HEK293 (cell line): ENCODE data around the gene SMC3.

Source experiments
- CTCF ChIA-PET: fragments of 350-600 bp; formaldehyde crosslinking; extraction: SDS; loops from one replicate; lab custom pipeline; 2021; ENCODE audit warnings: antibody characterized with exemption; lab: Yijun Ruan, JAX
- POLR2A ChIA-PET: fragments of 300-600 bp; formaldehyde crosslinking; extraction: SDS; loops from one replicate; lab custom pipeline; 2020; ENCODE audit warnings: antibody characterized with exemption, inconsistent platforms; lab: Yijun Ruan, JAX
- H3K27ac ChIP-seq: fragments of 200-500 bp; sonication (Bioruptor generic); 2 replicates; pipeline ENCODE4 v1.5.1; 2014; ENCODE audit warnings: low read depth, low read length, control low read depth, inconsistent platforms; ENCODE audit errors: extremely low read depth
- H3K36me3 ChIP-seq, 2 experiments: fragments of 200-500 bp in 1 of 2; sonication (Bioruptor generic) in 1 of 2; 1 replicate in 1 of 2; 2 replicates in 1 of 2; pipeline ENCODE4 v1.5.1; 2014 to 2017; ENCODE audit warnings: inconsistent platforms in 2 of 2, low read length in 2 of 2; ENCODE audit not compliant: control insufficient read depth in 2 of 2, insufficient read depth in 1 of 2
- H3K4me1 ChIP-seq: fragments of 200-500 bp; sonication (Bioruptor generic); 2 replicates; pipeline ENCODE4 v1.5.1; 2014; ENCODE audit warnings: mild to moderate bottlenecking, low read length, inconsistent platforms; ENCODE audit not compliant: control insufficient read depth, insufficient read depth
- H3K4me3 ChIP-seq: 2 replicates; pipeline ENCODE4 v1.5.1; 2011; ENCODE audit warnings: low read depth, mild to moderate bottlenecking, control low read depth, low read length, moderate library complexity
- H3K9me3 ChIP-seq: fragments of 200-500 bp; sonication (Bioruptor generic); 2 replicates; pipeline ENCODE4 v1.5.1; 2014; ENCODE audit warnings: low read depth, low read length, inconsistent platforms; ENCODE audit not compliant: control insufficient read depth, insufficient read depth
- GLIS1 ChIP-seq: fragments of 450-650 bp; formaldehyde crosslinking; IDR thresholded peaks from 2 replicates; pipeline ENCODE4 v1.5.1; 2016; ENCODE audit warnings: missing biosample characterization, missing genetic modification characterization
- SCRT1 ChIP-seq: fragments of 450-650 bp; formaldehyde crosslinking; IDR thresholded peaks from 2 replicates; pipeline ENCODE4 v1.5.1; 2016; ENCODE audit warnings: missing biosample characterization, missing genetic modification characterization, borderline replicate concordance
- SP3 ChIP-seq: fragments of 450-650 bp; formaldehyde crosslinking; IDR thresholded peaks from 2 replicates; pipeline ENCODE4 v1.5.1; 2016; ENCODE audit warnings: missing biosample characterization, missing genetic modification characterization
- YY2 ChIP-seq: fragments of 450-650 bp; formaldehyde crosslinking; IDR thresholded peaks from 2 replicates; pipeline ENCODE4 v1.5.1; 2016; ENCODE audit warnings: missing biosample characterization, missing genetic modification characterization
- ZEB2 ChIP-seq: fragments of 450-650 bp; formaldehyde crosslinking; IDR thresholded peaks from 2 replicates; pipeline ENCODE4 v1.5.1; 2016; ENCODE audit warnings: missing biosample characterization, missing genetic modification characterization
- ZFP3 ChIP-seq: fragments of 450-650 bp; formaldehyde crosslinking; IDR thresholded peaks from 2 replicates; pipeline ENCODE4 v1.5.1; 2016; ENCODE audit warnings: low read depth, missing biosample characterization, missing genetic modification characterization
- ZNF10 ChIP-seq: fragments of 450-650 bp; formaldehyde crosslinking; IDR thresholded peaks from 2 replicates; pipeline ENCODE4 v1.5.1; 2017; ENCODE audit warnings: missing biosample characterization, missing genetic modification characterization
- ZNF155 ChIP-seq: fragments of 450-650 bp; formaldehyde crosslinking; IDR thresholded peaks from 2 replicates; pipeline ENCODE4 v1.5.1; 2016; ENCODE audit warnings: missing biosample characterization, missing genetic modification characterization
- ZNF169 ChIP-seq: fragments of 450-650 bp; formaldehyde crosslinking; IDR thresholded peaks from 2 replicates; pipeline ENCODE4 v1.5.1; 2016; ENCODE audit warnings: missing biosample characterization, missing genetic modification characterization
- ZNF214 ChIP-seq: fragments of 450-650 bp; formaldehyde crosslinking; IDR thresholded peaks from 2 replicates; pipeline ENCODE4 v1.5.1; 2017; ENCODE audit warnings: missing biosample characterization, mild to moderate bottlenecking, missing genetic modification characterization, borderline replicate concordance
- ZNF292 ChIP-seq: fragments of 450-650 bp; formaldehyde crosslinking; IDR thresholded peaks from 2 replicates; pipeline ENCODE4 v1.5.1; 2016; ENCODE audit warnings: low read depth, missing biosample characterization, missing genetic modification characterization, borderline replicate concordance
- ZNF302 ChIP-seq: fragments of 450-650 bp; formaldehyde crosslinking; IDR thresholded peaks from 2 replicates; pipeline ENCODE4 v1.5.1; 2016; ENCODE audit warnings: missing biosample characterization, missing genetic modification characterization, low read depth
- ZNF548 ChIP-seq: fragments of 450-650 bp; formaldehyde crosslinking; IDR thresholded peaks from 2 replicates; pipeline ENCODE4 v1.5.1; 2016; ENCODE audit warnings: missing biosample characterization, missing genetic modification characterization
- ZNF585B ChIP-seq: fragments of 450-650 bp; formaldehyde crosslinking; IDR thresholded peaks from 2 replicates; pipeline ENCODE4 v1.5.1; 2016; ENCODE audit warnings: missing biosample characterization, missing genetic modification characterization
- ZNF677 ChIP-seq: fragments of 450-650 bp; IDR thresholded peaks from 2 replicates; pipeline ENCODE4 v1.5.0; 2018; ENCODE audit warnings: missing biosample characterization, mild to moderate bottlenecking, missing genetic modification characterization, moderate library complexity
- ZNF777 ChIP-seq: fragments of 450-650 bp; formaldehyde crosslinking; IDR thresholded peaks from 2 replicates; pipeline ENCODE4 v1.5.1; 2017; ENCODE audit warnings: missing biosample characterization, missing genetic modification characterization, borderline replicate concordance
- TF ChIP-seq, protein P1 (sequence below): fragments of 450-650 bp; formaldehyde crosslinking; IDR thresholded peaks from 2 replicates; pipeline ENCODE4 v1.5.1; 2017; ENCODE audit warnings: missing biosample characterization, missing genetic modification characterization
- TF ChIP-seq, protein P2 (sequence below): fragments of 450-650 bp; formaldehyde crosslinking; IDR thresholded peaks from 2 replicates; pipeline ENCODE4 v1.5.1; 2016; ENCODE audit warnings: missing biosample characterization, missing genetic modification characterization
- TF ChIP-seq, protein P3 (sequence below): fragments of 450-650 bp; formaldehyde crosslinking; conservative IDR thresholded peaks from 2 replicates; pipeline ENCODE4 v1.5.1; 2016; ENCODE audit warnings: low read depth, missing biosample characterization, missing genetic modification characterization
- TF ChIP-seq, protein P4 (sequence below): fragments of 450-650 bp; formaldehyde crosslinking; IDR thresholded peaks from 2 replicates; pipeline ENCODE4 v1.5.1; 2016; ENCODE audit warnings: missing biosample characterization, missing genetic modification characterization
- TF ChIP-seq, protein P5 (sequence below): fragments of 450-650 bp; formaldehyde crosslinking; IDR thresholded peaks from 2 replicates; pipeline ENCODE4 v1.5.1; 2017; ENCODE audit warnings: missing biosample characterization, missing genetic modification characterization

The SMC3 gene

DNA sequence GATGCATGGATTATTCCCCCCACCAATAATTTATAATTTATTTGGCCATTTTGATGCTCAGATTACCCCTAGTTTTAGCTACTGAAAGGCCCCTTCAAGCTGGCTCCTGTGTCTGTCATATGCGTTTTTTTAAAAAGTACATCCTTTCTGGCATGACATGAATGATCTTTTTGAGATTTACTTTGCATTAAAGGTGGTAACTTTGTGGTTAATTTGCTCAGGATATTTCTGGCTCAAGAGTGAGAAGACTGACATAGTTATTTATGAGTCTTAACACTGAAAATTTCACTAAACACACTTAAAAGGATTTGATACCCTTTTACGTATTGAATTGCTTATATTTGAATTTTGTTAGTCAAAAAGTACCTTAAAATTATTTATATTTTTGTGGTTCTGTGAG lies 5.4 kb downstream of the SMC3 start:
- CTCF ChIA-PET: interaction anchor here (0.5 to 0.6 kb wide), 3 partner anchors 14 to 151 kb away, joined by 3 read pairs; no protein-coding TSS in a partner anchor

DNA sequence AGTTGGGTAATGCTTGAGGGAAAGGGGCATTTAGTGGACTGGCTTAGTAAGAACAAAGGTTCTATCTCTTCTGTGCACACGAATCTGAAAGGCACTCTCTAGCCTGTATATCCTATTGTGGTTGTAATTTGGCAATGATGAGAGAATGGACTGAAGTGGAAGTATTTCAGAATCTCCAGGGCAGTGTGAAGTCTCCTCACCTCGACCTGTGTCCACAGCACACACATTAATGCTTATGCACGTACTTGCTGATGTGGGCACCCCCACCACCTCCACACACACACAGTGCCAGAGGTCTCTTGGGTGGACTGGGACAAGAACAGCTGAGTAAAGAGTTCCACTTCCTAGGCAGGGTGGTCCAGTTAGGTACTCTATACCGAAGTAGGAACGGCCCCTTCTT lies 6.9 kb downstream of the SMC3 start:
- Histone ChIP-seq H3K36me3 (peaks cover 46 to 73% of the 10 kb centered on the region in 2 experiments), H3K27ac (no peak overlapping the region), H3K9me3 (no peaks in the 10 kb centered on the region), H3K4me1 (peaks cover 12% of the 10 kb centered on the region; the same call in 1 of the 2 replicates), H3K4me3 (no peak overlapping the region)
- POLR2A ChIA-PET: no interaction called here
- no peak for TF ChIP-seq ZNF548
- peak; percentile 91 for TF ChIP-seq ZNF677 (tag by site-specific recombination)
- CTCF ChIA-PET: no interaction called here

More for the DNA sequence above, 5.4 kb downstream of the SMC3 start:
- no peak overlapping the region for H3K4me3 ChIP-seq
- POLR2A ChIA-PET: no interaction called here
- TF ChIP-seq, protein P1, sequence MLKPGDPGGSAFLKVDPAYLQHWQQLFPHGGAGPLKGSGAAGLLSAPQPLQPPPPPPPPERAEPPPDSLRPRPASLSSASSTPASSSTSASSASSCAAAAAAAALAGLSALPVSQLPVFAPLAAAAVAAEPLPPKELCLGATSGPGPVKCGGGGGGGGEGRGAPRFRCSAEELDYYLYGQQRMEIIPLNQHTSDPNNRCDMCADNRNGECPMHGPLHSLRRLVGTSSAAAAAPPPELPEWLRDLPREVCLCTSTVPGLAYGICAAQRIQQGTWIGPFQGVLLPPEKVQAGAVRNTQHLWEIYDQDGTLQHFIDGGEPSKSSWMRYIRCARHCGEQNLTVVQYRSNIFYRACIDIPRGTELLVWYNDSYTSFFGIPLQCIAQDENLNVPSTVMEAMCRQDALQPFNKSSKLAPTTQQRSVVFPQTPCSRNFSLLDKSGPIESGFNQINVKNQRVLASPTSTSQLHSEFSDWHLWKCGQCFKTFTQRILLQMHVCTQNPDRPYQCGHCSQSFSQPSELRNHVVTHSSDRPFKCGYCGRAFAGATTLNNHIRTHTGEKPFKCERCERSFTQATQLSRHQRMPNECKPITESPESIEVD (tag by site-specific recombination): peak; percentile 33
- TF ChIP-seq ZNF214: no peak
- TF ChIP-seq ZNF302 (tag by site-specific recombination): no peak
- H3K4me1 ChIP-seq: peaks cover 16% of the 10 kb centered on the region; the same call in 1 of the 2 replicates
- no peak overlapping the region for H3K27ac ChIP-seq
- peaks cover 31 to 58% of the 10 kb centered on the region in 2 experiments for H3K36me3 ChIP-seq
- H3K9me3 ChIP-seq: no peaks in the 10 kb centered on the region

DNA sequence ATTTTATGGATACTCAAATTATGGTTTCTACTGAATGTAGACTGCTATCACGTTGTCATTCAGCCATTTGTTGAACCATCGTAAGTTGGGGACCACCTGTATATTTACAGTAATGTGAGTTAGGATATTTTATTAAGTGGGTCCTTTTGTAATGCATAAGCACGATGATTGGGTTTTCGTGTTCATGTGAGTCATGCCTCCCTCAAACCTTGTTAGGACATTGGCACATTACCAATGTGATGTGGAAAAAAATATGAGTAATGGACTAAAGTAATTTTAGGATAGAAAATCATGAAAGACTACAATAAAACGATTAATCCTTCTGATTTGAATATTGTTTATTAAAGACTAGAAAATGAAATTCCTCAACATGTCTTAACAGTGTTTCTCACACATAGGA lies 8.7 kb downstream of the SMC3 start:
- peaks cover 54 to 77% of the 10 kb centered on the region in 2 experiments for H3K36me3 ChIP-seq
- CTCF ChIA-PET: interaction anchor here (0.6 to 1.0 kb wide), 2 partner anchors 25 to 694 kb away, joined by 3 to 6 read pairs; no protein-coding TSS in a partner anchor
- no peak overlapping the region for H3K4me3 ChIP-seq
- peaks cover under 1% of the 10 kb centered on the region; the same call in 1 of the 2 replicates for H3K4me1 ChIP-seq
- POLR2A ChIA-PET: no interaction called here
- no peaks in the 10 kb centered on the region for H3K9me3 ChIP-seq
- H3K27ac ChIP-seq: no peak overlapping the region
- TF ChIP-seq, protein P2, sequence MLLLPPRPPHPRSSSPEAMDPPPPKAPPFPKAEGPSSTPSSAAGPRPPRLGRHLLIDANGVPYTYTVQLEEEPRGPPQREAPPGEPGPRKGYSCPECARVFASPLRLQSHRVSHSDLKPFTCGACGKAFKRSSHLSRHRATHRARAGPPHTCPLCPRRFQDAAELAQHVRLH: no peak
- TF ChIP-seq ZNF169 (tag by site-specific recombination) (no peak), SCRT1 (tag by site-specific recombination) (no peak), ZNF155 (tag by site-specific recombination) (no peak), ZNF292 (tag by site-specific recombination) (no peak), ZNF585B (tag by site-specific recombination) (no peak), ZEB2 (tag by site-specific recombination) (no peak), GLIS1 (tag by site-specific recombination) (no peak), SP3 (tag by site-specific recombination) (no peak), YY2 (tag by site-specific recombination) (no peak), ZNF777 (tag by site-specific recombination) (no peak), ZNF10 (tag by site-specific recombination) (no peak), ZFP3 (no peak)
- TF ChIP-seq, protein P3, sequence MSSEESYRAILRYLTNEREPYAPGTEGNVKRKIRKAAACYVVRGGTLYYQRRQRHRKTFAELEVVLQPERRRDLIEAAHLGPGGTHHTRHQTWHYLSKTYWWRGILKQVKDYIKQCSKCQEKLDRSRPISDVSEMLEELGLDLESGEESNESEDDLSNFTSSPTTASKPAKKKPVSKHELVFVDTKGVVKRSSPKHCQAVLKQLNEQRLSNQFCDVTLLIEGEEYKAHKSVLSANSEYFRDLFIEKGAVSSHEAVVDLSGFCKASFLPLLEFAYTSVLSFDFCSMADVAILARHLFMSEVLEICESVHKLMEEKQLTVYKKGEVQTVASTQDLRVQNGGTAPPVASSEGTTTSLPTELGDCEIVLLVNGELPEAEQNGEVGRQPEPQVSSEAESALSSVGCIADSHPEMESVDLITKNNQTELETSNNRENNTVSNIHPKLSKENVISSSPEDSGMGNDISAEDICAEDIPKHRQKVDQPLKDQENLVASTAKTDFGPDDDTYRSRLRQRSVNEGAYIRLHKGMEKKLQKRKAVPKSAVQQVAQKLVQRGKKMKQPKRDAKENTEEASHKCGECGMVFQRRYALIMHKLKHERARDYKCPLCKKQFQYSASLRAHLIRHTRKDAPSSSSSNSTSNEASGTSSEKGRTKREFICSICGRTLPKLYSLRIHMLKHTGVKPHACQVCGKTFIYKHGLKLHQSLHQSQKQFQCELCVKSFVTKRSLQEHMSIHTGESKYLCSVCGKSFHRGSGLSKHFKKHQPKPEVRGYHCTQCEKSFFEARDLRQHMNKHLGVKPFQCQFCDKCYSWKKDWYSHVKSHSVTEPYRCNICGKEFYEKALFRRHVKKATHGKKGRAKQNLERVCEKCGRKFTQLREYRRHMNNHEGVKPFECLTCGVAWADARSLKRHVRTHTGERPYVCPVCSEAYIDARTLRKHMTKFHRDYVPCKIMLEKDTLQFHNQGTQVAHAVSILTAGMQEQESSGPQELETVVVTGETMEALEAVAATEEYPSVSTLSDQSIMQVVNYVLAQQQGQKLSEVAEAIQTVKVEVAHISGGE (tag by site-specific recombination): no peak
- TF ChIP-seq, protein P1 (tag by site-specific recombination): no peak
- TF ChIP-seq, protein P4, sequence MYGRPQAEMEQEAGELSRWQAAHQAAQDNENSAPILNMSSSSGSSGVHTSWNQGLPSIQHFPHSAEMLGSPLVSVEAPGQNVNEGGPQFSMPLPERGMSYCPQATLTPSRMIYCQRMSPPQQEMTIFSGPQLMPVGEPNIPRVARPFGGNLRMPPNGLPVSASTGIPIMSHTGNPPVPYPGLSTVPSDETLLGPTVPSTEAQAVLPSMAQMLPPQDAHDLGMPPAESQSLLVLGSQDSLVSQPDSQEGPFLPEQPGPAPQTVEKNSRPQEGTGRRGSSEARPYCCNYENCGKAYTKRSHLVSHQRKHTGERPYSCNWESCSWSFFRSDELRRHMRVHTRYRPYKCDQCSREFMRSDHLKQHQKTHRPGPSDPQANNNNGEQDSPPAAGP (tag by site-specific recombination): no peak
- TF ChIP-seq, protein P5, sequence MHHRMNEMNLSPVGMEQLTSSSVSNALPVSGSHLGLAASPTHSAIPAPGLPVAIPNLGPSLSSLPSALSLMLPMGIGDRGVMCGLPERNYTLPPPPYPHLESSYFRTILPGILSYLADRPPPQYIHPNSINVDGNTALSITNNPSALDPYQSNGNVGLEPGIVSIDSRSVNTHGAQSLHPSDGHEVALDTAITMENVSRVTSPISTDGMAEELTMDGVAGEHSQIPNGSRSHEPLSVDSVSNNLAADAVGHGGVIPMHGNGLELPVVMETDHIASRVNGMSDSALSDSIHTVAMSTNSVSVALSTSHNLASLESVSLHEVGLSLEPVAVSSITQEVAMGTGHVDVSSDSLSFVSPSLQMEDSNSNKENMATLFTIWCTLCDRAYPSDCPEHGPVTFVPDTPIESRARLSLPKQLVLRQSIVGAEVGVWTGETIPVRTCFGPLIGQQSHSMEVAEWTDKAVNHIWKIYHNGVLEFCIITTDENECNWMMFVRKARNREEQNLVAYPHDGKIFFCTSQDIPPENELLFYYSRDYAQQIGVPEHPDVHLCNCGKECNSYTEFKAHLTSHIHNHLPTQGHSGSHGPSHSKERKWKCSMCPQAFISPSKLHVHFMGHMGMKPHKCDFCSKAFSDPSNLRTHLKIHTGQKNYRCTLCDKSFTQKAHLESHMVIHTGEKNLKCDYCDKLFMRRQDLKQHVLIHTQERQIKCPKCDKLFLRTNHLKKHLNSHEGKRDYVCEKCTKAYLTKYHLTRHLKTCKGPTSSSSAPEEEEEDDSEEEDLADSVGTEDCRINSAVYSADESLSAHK: no peak
